H1 (cell line): ENCODE measurements around the gene PBXIP1. TPM values are rescaled to one million over a fixed set of nuclear protein-coding genes. Genes with fewer than 3 reads are reported as not detected.

Source experiments
- JUND ChIP-seq: IDR thresholded peaks from 2 replicates; pipeline ENCODE4 v1.6.1; 2011; ENCODE audit warnings: mild to moderate bottlenecking, improper control_type of control experiment, low read length
- polyA plus RNA-seq, 7 experiments: library from polyadenylated mRNA; depleted of rRNA in 3 of 7; stranded (reverse) in 5 of 7; unstranded in 2 of 7; fragments of >200 nt in 5 of 7; fragments of 200-250 nt in 2 of 7; gene quantifications; 1 replicate in 5 of 7; 2 replicates in 1 of 7; 4 replicates in 1 of 7; pipeline versions ENCODE4 v1.2.1 to v1.2.3, GENCODE V29; 2011 to 2013; ENCODE audit warnings: missing spikeins in 2 of 7, mixed read lengths in 2 of 7
- total RNA-seq: library from RNA; stranded (reverse); fragmentation: NEBNext Ultra II Directional; extraction: Animal tissue kit (Norgen Biotek cat#: 25700); gene quantifications from 2 replicates; pipeline ENCODE4 v1.2.1, GENCODE V29; 2021

PBXIP1 gene
- total and polyA plus RNA-seq, 2 of the 8 experiments (the other 6 are each of a cell fraction or from before 2014, with no cell fraction given): 12.0 to 19.8 TPM

DNA sequence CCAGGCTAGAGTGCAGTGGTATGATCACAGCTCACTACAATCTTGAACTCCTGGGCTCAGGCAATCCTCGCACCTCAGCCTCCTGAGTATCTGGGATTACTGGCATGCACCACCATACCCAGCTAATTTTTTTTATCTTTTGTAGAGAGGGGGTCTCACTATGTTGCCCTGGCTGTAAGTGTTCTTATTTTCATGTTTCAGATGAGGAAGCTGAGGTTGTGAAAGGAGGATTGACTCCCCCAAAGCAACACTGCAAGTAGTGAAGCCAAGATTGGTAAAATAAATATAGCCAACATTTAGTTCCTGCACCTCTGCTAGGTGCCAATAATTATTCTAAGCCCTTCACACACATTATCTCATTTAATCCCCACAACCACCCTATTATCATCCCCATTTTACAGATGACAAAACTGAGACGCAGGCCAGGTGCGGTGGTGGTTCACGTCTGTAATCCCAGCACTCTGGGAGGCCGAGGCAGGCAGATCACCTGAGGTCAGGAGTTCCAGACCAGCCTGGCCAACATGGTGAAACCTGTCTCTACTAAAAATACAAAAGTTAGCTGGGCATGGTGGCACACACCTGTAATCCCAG, 21.4 kb downstream of the PBXIP1 start (continued):
- no peak for TF ChIP-seq JUND
